OCI-LY1 (cell line): ENCODE measurements around the gene C1QTNF5.

ENCODE experiments used
- H2AFZ ChIP-seq: fragments of 200-600 bp; sonication (generic), shearing (Covaris generic); 2 replicates; pipeline ENCODE4 v1.6.0; 2014; ENCODE audit warnings: antibody characterized with exemption, mild to moderate bottlenecking, low read length
- H3F3A ChIP-seq: fragments of 200-600 bp; sonication (generic), shearing (Covaris generic); 2 replicates; pipeline ENCODE4 v1.6.0; 2014; ENCODE audit warnings: mild to moderate bottlenecking, antibody characterized with exemption, low read length, moderate library complexity; ENCODE audit not compliant: insufficient read depth
- H3K27ac ChIP-seq: fragments of 200-600 bp; sonication (generic); 2 replicates; pipeline ENCODE4 v1.5.1; 2014; ENCODE audit warnings: low read length, mixed run types, mild to moderate bottlenecking, low read depth; ENCODE audit not compliant: poor library complexity, severe bottlenecking
- H3K27me3 ChIP-seq: fragments of 200-600 bp; sonication (generic); 2 replicates; pipeline ENCODE4 v1.6.0; 2014; ENCODE audit warnings: antibody characterized with exemption, mild to moderate bottlenecking, low read length, moderate library complexity; ENCODE audit not compliant: insufficient read depth
- H3K36me3 ChIP-seq: fragments of 200-600 bp; sonication (generic); 2 replicates; pipeline ENCODE4 v1.6.1; 2014; ENCODE audit warnings: mild to moderate bottlenecking, antibody characterized with exemption, low read length, moderate library complexity, mixed read lengths; ENCODE audit not compliant: insufficient read depth
- H3K4me1 ChIP-seq: fragments of 200-600 bp; sonication (generic); 2 replicates; pipeline ENCODE4 v1.5.1; 2014; ENCODE audit warnings: mild to moderate bottlenecking, low read length, moderate library complexity; ENCODE audit not compliant: insufficient read depth, severe bottlenecking
- H3K4me2 ChIP-seq: fragments of 200-600 bp; sonication (generic), shearing (Covaris generic); 2 replicates; pipeline ENCODE4 v1.6.1; 2014; ENCODE audit warnings: low read length
- H3K4me3 ChIP-seq: fragments of 200-600 bp; sonication (generic); 2 replicates; pipeline ENCODE4 v1.5.1; 2014; ENCODE audit warnings: low read length, low read depth, mild to moderate bottlenecking, mixed read lengths; ENCODE audit not compliant: poor library complexity, severe bottlenecking
- H3K79me2 ChIP-seq: fragments of 200-600 bp; shearing (Covaris generic); 2 replicates; pipeline ENCODE4 v1.6.1; 2016; ENCODE audit warnings: mixed run types, low read length, mixed read lengths; ENCODE audit not compliant: insufficient read depth
- H3K9ac ChIP-seq: fragments of 200-600 bp; sonication (generic), shearing (Covaris generic); 2 replicates; pipeline ENCODE4 v1.6.1; 2014; ENCODE audit warnings: mild to moderate bottlenecking, low read length, mixed read lengths
- H3K9me2 ChIP-seq: fragments of 200-600 bp; sonication (generic), shearing (Covaris generic); 2 replicates; pipeline ENCODE4 v1.6.1; 2014; ENCODE audit warnings: low read depth, mild to moderate bottlenecking, low read length, mixed read lengths
- H3K9me3 ChIP-seq: fragments of 200-600 bp; shearing (Covaris generic); 2 replicates; pipeline ENCODE4 v1.6.1; 2014; ENCODE audit warnings: low read length, mixed read lengths
- H4K20me1 ChIP-seq: fragments of 200-600 bp; sonication (generic), shearing (Covaris generic); 2 replicates; pipeline ENCODE4 v1.6.0; 2016; ENCODE audit warnings: mild to moderate bottlenecking, low read length; ENCODE audit not compliant: insufficient read depth
- CTCF ChIP-seq: fragments of 200-600 bp; sonication (generic), shearing (Covaris generic); IDR thresholded peaks from 2 replicates; pipeline ENCODE4 v1.5.1; 2017; ENCODE audit warnings: mild to moderate bottlenecking, antibody characterized with exemption, low read length, moderate library complexity, mixed read lengths
- EZH2 ChIP-seq: fragments of 200-600 bp; sonication (generic), shearing (Covaris generic); IDR thresholded peaks from 2 replicates; pipeline ENCODE4 v1.8.0; 2017; ENCODE audit warnings: borderline replicate concordance, mixed run types, mild to moderate bottlenecking, antibody characterized with exemption, low read length, moderate library complexity, mixed read lengths

Gene C1QTNF5

GRCh38 chr11:119340335-119341221 lies at the start of gene C1QTNF5:
TSS of gene C1QTNF5 (minus strand) at chr11:119340883. CDS start at chr11:119340397, 486 bp downstream.
- Histone ChIP-seq H3K4me1 (peaks cover 43% of the 10 kb centered on the region), H3K36me3 (no peaks in the 10 kb centered on the region; the same call in 1 of the 2 replicates), H3K27me3 (peaks cover 4% of the 10 kb centered on the region; the same call in 1 of the 2 replicates), H4K20me1 (no peaks in the 10 kb centered on the region), H3K4me2 (peak within 1 kb of the TSS; percentile 65), H3K9me3 (no peaks in the 10 kb centered on the region), H2AFZ (no peak within 1 kb of the TSS), H3K4me3 (peak within 1 kb of the TSS; percentile 45), H3K27ac (no peak within 1 kb of the TSS), H3K9me2 (no peaks in the 10 kb centered on the region), H3F3A (no peaks in the 10 kb centered on the region), H3K79me2 (no peaks in the 10 kb centered on the region), H3K9ac (no peak within 1 kb of the TSS; the same call in 1 of the 2 replicates)
- TF ChIP-seq CTCF = no peak
- TF ChIP-seq EZH2 = no peak

- Histone ChIP-seq H3K27me3 (no peaks in the 10 kb centered on the region), H3K4me2 (no peak overlapping the region), H2AFZ (no peak overlapping the region), H3F3A (no peaks in the 10 kb centered on the region), H3K36me3 (no peaks in the 10 kb centered on the region), H3K9me2 (no peaks in the 10 kb centered on the region), H3K79me2 (no peaks in the 10 kb centered on the region), H3K27ac (no peak overlapping the region), H3K4me3 (no peak overlapping the region), H3K9me3 (no peaks in the 10 kb centered on the region), H4K20me1 (no peaks in the 10 kb centered on the region), H3K4me1 (no peaks in the 10 kb centered on the region), H3K9ac (no peak overlapping the region)
- no peak for TF ChIP-seq EZH2
- TF ChIP-seq CTCF = peak; percentile 38; the same call in 1 of the 2 replicates
Observed at GRCh38 chr11:119389611-119390254, 49.0 kb upstream of the C1QTNF5 start.

GRCh38 chr11:119388103-119388502 lies 47.4 kb upstream of the C1QTNF5 start:
- Histone ChIP-seq H3K4me2 (no peak overlapping the region), H2AFZ (no peak overlapping the region), H3F3A (no peaks in the 10 kb centered on the region), H3K36me3 (no peaks in the 10 kb centered on the region), H3K9me3 (no peaks in the 10 kb centered on the region), H3K79me2 (no peaks in the 10 kb centered on the region), H3K9me2 (no peaks in the 10 kb centered on the region), H3K9ac (no peak overlapping the region), H3K27ac (no peak overlapping the region), H3K4me3 (no peak overlapping the region), H4K20me1 (no peaks in the 10 kb centered on the region), H3K27me3 (no peaks in the 10 kb centered on the region), H3K4me1 (no peaks in the 10 kb centered on the region)
- TF ChIP-seq EZH2 (no peak), CTCF (no peak)
